ENCODE measurements around the gene PKP3. TPM values are rescaled to one million over a fixed set of nuclear protein-coding genes. Genes with fewer than 3 reads are reported as not detected.

PKP3 gene
- total RNA-seq, 4 donors from 2014 or later, result 0.55 to 1.3 TPM; not detected in 2

DNA sequence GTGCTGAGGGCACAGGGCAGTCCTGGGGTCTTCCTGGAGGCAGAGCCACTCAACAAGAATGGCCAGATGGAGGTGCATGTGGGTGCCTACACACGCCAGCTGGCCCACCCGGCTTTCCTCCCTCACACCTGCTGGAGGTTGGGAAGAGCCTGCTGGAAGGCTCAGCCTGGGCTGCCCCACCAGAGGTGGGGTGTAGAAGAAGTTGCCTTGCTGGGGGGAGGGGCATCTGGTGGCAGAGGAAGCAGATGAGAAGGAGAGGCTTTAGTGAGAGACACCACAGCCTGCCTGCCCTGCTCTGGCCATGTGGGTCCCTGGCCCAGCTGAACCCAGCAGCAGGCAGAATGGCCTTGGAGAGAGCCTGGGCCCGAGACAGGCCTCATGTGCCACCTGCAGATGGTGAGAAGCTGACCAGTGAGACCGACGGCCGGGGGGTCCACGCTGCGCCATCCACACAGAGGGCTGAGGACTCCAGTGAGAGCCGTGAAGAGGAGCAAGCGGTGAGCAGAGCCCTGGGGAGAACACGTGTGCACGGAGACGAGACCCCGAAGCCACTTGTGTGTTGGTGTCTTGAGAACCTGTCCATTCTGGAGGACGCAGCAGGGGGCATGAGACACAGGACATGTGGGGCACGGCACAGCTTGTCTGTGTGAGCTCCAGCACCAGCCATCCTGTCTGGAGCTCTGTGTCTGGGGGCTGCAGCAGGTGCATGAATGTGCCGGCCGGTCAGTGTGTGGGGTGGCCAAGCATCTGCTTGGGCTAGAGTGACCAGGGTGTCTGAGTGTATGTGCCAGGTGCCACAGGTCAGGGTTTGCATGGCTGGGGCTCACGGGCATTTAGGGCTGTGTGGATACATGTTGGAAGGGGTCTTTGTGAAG, 22.1 kb upstream of the PKP3 start:
- intact Hi-C loops (cut with DNase I; ENCODE audit: low total_unique reads), result no loop called here
- H3K4me3 ChIP-seq, result no peak overlapping the region
- peaks cover 23 to 34% (median 26%) of the 10 kb centered on the region in 3 donors for H3K27me3 ChIP-seq
- TF ChIP-seq, protein P1, sequence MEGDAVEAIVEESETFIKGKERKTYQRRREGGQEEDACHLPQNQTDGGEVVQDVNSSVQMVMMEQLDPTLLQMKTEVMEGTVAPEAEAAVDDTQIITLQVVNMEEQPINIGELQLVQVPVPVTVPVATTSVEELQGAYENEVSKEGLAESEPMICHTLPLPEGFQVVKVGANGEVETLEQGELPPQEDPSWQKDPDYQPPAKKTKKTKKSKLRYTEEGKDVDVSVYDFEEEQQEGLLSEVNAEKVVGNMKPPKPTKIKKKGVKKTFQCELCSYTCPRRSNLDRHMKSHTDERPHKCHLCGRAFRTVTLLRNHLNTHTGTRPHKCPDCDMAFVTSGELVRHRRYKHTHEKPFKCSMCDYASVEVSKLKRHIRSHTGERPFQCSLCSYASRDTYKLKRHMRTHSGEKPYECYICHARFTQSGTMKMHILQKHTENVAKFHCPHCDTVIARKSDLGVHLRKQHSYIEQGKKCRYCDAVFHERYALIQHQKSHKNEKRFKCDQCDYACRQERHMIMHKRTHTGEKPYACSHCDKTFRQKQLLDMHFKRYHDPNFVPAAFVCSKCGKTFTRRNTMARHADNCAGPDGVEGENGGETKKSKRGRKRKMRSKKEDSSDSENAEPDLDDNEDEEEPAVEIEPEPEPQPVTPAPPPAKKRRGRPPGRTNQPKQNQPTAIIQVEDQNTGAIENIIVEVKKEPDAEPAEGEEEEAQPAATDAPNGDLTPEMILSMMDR (IDR thresholded peaks at IDR 0.05 in 4 of 5, conservative IDR thresholded peaks at IDR 0.05 in 1 of 5), result no peak
- TF ChIP-seq POLR2A (IDR thresholded peaks at IDR 0.05), result no peak
- no peaks in the 10 kb centered on the region for H3K9me3 ChIP-seq
- no peak for DNase-seq
- H3K27ac ChIP-seq, result no peak overlapping the region
- no peak for ATAC-seq
- no peaks in the 10 kb centered on the region for H3K36me3 ChIP-seq
- peaks cover 0 to 4% of the 10 kb centered on the region in 2 donors for H3K4me1 ChIP-seq
- in situ Hi-C loops (cut with MboI; ENCODE audit: low sequenced_read_pairs in 4 of 4), result no loop called here

DNA sequence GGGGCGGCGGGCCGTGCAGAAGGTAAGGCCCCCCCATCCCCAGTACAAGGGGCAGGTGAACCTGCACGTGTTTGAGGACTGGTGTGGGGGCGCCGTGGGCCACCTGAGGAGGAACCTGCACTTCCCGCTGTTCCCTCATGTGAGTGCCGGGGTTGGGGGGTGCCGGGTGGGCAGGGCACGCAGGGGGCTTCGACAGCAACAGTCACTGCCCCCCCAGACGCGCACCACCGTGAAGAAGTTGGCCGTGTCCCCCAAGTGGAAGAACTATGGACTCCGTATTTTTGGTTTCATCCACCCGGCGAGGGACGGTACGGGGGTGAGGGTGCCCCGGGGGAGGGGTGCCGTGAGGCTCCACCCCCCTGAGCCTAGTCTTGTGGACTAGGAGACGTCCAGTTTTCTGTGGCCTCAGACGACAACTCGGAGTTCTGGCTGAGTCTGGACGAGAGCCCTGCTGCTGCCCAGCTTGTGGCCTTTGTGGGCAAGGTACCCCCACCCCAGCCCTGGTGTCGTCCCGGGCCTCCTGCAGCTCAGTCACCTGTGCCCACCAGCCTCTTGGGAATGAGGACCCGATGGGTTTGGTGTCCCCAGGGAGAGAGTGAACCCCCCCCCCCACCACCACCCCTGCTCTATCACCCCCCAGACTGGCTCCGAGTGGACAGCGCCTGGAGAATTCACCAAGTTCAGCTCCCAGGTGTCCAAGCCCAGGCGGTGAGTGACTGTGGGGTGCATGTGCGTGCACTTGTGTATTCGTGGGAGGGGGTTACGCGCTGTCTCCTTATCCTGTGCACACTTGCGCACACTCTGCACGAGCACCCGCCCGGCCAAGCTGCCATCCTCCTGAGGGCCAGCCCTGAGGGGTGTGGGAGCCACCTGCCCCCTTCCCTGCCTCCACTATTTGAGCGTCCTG, 20.9 kb upstream of the PKP3 start:
- no peaks in the 10 kb centered on the region for H3K9me3 ChIP-seq
- H3K4me3 ChIP-seq, result no peak overlapping the region
- no peak overlapping the region for H3K27ac ChIP-seq
- no peak for ATAC-seq
- H3K36me3 ChIP-seq, result no peaks in the 10 kb centered on the region
- intact Hi-C loops (cut with DNase I; ENCODE audit: low total_unique reads), result no loop called here
- DNase-seq, result no peak
- TF ChIP-seq, protein P1 (IDR thresholded peaks at IDR 0.05 in 4 of 5, conservative IDR thresholded peaks at IDR 0.05 in 1 of 5), result no peak
- TF ChIP-seq POLR2A (IDR thresholded peaks at IDR 0.05), result no peak
- in situ Hi-C loops (cut with MboI; ENCODE audit: low sequenced_read_pairs in 4 of 4), result no loop called here
- peaks cover 0 to 4% of the 10 kb centered on the region in 2 donors for H3K4me1 ChIP-seq
- H3K27me3 ChIP-seq, result peaks cover 11 to 22% (median 16%) of the 10 kb centered on the region in 3 donors

DNA sequence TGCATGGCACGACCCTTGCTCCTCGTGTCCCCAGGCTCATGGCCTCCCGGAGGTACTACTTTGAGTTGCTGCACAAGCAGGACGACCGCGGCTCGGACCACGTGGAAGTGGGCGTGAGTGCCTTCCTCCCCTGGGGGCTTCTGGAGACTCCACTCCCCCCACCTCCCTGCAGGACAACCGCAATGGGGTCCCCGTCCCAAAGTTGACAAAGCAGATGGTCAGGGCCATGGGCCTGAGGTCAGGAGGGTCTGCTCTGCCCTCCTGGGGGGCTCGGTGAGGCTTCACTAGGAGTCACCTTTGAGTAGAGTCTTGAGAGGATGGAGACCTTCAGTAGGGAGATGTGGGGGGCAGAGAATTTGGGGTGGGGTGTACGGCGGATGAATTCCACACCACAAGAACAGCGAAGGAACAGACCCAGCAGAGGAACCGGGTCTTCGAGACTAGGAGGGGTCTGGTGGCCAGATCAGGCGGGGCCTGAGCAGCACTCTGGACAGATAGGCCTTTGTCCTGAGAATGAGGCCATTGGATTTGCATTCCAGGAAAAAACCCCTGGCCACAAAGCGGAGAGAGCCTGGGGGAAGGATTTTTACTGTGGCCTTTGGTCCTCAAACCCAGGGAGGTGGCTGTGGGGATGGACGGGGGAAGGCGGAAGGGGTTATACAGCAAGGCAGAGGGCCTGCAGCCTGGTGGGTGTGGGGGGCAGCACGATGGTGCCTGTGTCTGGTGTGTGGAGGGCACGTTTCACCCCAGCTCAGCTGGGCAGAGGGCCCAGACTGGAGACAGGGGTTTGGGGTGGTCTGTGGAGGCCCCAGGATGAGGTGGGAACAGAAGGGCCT, 20.1 kb upstream of the PKP3 start:
- no peaks in the 10 kb centered on the region for H3K36me3 ChIP-seq
- DNase-seq, result no peak
- H3K9me3 ChIP-seq, result no peaks in the 10 kb centered on the region
- peaks cover 5 to 14% (median 7%) of the 10 kb centered on the region in 3 donors for H3K27me3 ChIP-seq
- TF ChIP-seq, protein P1 (IDR thresholded peaks at IDR 0.05 in 4 of 5, conservative IDR thresholded peaks at IDR 0.05 in 1 of 5), result no peak
- TF ChIP-seq POLR2A (IDR thresholded peaks at IDR 0.05), result no peak
- in situ Hi-C loops (cut with MboI; ENCODE audit: low sequenced_read_pairs in 4 of 4) (no loop called here), intact Hi-C loops (cut with DNase I; ENCODE audit: low total_unique reads) (no loop called here)
- no peak for ATAC-seq
- no peak overlapping the region for H3K4me3 ChIP-seq
- no peak overlapping the region for H3K27ac ChIP-seq
- no peaks in the 10 kb centered on the region for H3K4me1 ChIP-seq
